Hepatocyte (in vitro differentiated cells): ENCODE data around the gene ATP13A2. TPM values are rescaled to one million over a fixed set of nuclear protein-coding genes. Genes with fewer than 3 reads are reported as not detected.

ENCODE experiments used
- DNase-seq: peaks from one replicate; pipeline ENCODE4 v3.0.0-alpha.2; 2016; ENCODE audit warnings: low spot score
- H2AFZ ChIP-seq: fragments of 200-600 bp; sonication (generic); 2 replicates; pipeline ENCODE4 v1.6.0; 2016; ENCODE audit warnings: antibody characterized with exemption, mild to moderate bottlenecking
- H3K27ac ChIP-seq: fragments of 200-600 bp; sonication (generic); 2 replicates; pipeline ENCODE4 v1.5.1; 2016; ENCODE audit warnings: mild to moderate bottlenecking
- H3K27me3 ChIP-seq: fragments of 200-600 bp; sonication (generic); 2 replicates; pipeline ENCODE4 v1.6.1; 2016
- H3K36me3 ChIP-seq: fragments of 200-600 bp; sonication (generic); replicated peaks from 2 replicates; pipeline ENCODE4 v1.5.1; 2016; ENCODE audit warnings: low read depth; ENCODE audit not compliant: insufficient read depth
- H3K4me1 ChIP-seq: fragments of 200-600 bp; sonication (generic); 2 replicates; pipeline ENCODE4 v1.5.1; 2016; ENCODE audit warnings: mild to moderate bottlenecking, moderate library complexity; ENCODE audit not compliant: insufficient read depth
- H3K4me2 ChIP-seq: fragments of 200-600 bp; sonication (generic); 2 replicates; pipeline ENCODE4 v1.6.0; 2016
- H3K4me3 ChIP-seq: fragments of 200-600 bp; sonication (generic); 2 replicates; pipeline ENCODE4 v1.5.1; 2016; ENCODE audit warnings: mild to moderate bottlenecking
- H3K79me2 ChIP-seq: fragments of 200-600 bp; sonication (generic); 2 replicates; pipeline ENCODE4 v1.6.0; 2017; ENCODE audit warnings: mild to moderate bottlenecking
- H3K9me2 ChIP-seq: fragments of 200-600 bp; sonication (generic); replicated peaks from 2 replicates; pipeline ENCODE4 v1.6.0; 2017; ENCODE audit warnings: mild to moderate bottlenecking; ENCODE audit not compliant: insufficient read depth
- H3K9me3 ChIP-seq: fragments of 200-600 bp; sonication (generic); 2 replicates; pipeline ENCODE4 v1.5.1; 2016; ENCODE audit warnings: low read depth, mild to moderate bottlenecking
- H4K20me1 ChIP-seq: fragments of 200-600 bp; sonication (generic); 2 replicates; pipeline ENCODE4 v1.6.0; 2016; ENCODE audit warnings: mild to moderate bottlenecking; ENCODE audit not compliant: insufficient read depth, poor library complexity, severe bottlenecking
- CTCF ChIP-seq: fragments of 200-600 bp; sonication (generic); IDR thresholded peaks from 2 replicates; pipeline ENCODE4 v1.5.1; 2016; ENCODE audit warnings: antibody characterized with exemption, mild to moderate bottlenecking; ENCODE audit not compliant: poor library complexity
- EZH2 ChIP-seq: fragments of 200-600 bp; sonication (generic); IDR thresholded peaks from 2 replicates; pipeline ENCODE4 v1.6.1; 2016; ENCODE audit warnings: antibody characterized with exemption, mild to moderate bottlenecking, borderline replicate concordance
- EZH2phosphoT487 ChIP-seq: fragments of 200-600 bp; sonication (generic); IDR thresholded peaks from one replicate; pipeline ENCODE4 v1.6.1; 2018; ENCODE audit warnings: antibody characterized with exemption, mild to moderate bottlenecking, low read depth, moderate library complexity; ENCODE audit not compliant: unreplicated experiment, severe bottlenecking
- WGBS: methylation state at CpG from one replicate; pipeline ENCODE4 v1.1.6; 2016; ENCODE audit warnings: low lambda C conversion rate; ENCODE audit errors: missing lambda C conversion rate; 5-methylcytosine and 5-hydroxymethylcytosine counted together
- polyA plus RNA-seq: library from polyadenylated mRNA; unstranded; fragments of >200 nt; fragmentation: Nextera tagmentation; extraction: Ambion mirVana; gene quantifications from 2 replicates; pipeline ENCODE4 v1.2.1, GENCODE V29; 2016
- total RNA-seq: library from RNA; depleted of rRNA; stranded (reverse); fragments of >200 nt; gene quantifications from 2 replicates; pipeline ENCODE4 v1.2.3, GENCODE V29; 2014

Gene ATP13A2
- total and polyA plus RNA-seq, 2 experiments from 2014 or later, result 30.0 to 52.3 TPM

GRCh38 chr1:17031436-17031835 is 19.7 kb upstream of the ATP13A2 start:
- no peak overlapping the region for H2AFZ ChIP-seq
- H3K4me3 ChIP-seq, result no peak overlapping the region
- DNase-seq, result no peak
- H4K20me1 ChIP-seq, result peaks cover 7% of the 10 kb centered on the region
- no peaks in the 10 kb centered on the region for H3K36me3 ChIP-seq
- H3K27me3 ChIP-seq, result no peaks in the 10 kb centered on the region
- no peaks in the 10 kb centered on the region for H3K9me3 ChIP-seq
- TF ChIP-seq EZH2phosphoT487 (no peak), EZH2 (no peak), CTCF (no peak)
- no peak overlapping the region for H3K27ac ChIP-seq
- no peaks in the 10 kb centered on the region for H3K9me2 ChIP-seq
- no peaks in the 10 kb centered on the region for H3K4me1 ChIP-seq
- WGBS, result 75% methylated on average over 4 of the region's 4 CpGs
- no peak overlapping the region for H3K4me2 ChIP-seq
- H3K79me2 ChIP-seq, result peaks cover 14% of the 10 kb centered on the region

- Histone ChIP-seq H3K4me3 (no peak overlapping the region), H3K9me3 (no peaks in the 10 kb centered on the region), H3K4me1 (no peaks in the 10 kb centered on the region), H3K9me2 (no peaks in the 10 kb centered on the region), H4K20me1 (peaks cover 7% of the 10 kb centered on the region), H2AFZ (no peak overlapping the region), H3K4me2 (no peak overlapping the region), H3K79me2 (peaks cover 7% of the 10 kb centered on the region), H3K27me3 (no peaks in the 10 kb centered on the region), H3K36me3 (no peaks in the 10 kb centered on the region), H3K27ac (no peak overlapping the region)
- no peak for DNase-seq
- TF ChIP-seq EZH2, result no peak
- no peak for TF ChIP-seq EZH2phosphoT487
- no peak for TF ChIP-seq CTCF
- 90% methylated on average over 4 of the region's 4 CpGs for WGBS
These were observed 18.5 kb upstream of the ATP13A2 start for GRCh38 chr1:17030206-17030605.

GRCh38 chr1:17028662-17029188 is 17.0 kb upstream of the ATP13A2 start:
- H3K36me3 ChIP-seq, result no peaks in the 10 kb centered on the region
- no peak overlapping the region for H3K27ac ChIP-seq
- no peak for TF ChIP-seq EZH2
- no peak for TF ChIP-seq EZH2phosphoT487
- TF ChIP-seq CTCF, result no peak

GRCh38 chr1:17027900-17028299 is 16.2 kb upstream of the ATP13A2 start:
- Histone ChIP-seq H3K9me3 (no peaks in the 10 kb centered on the region), H3K4me2 (no peak overlapping the region), H4K20me1 (no peaks in the 10 kb centered on the region), H3K9me2 (no peaks in the 10 kb centered on the region), H3K79me2 (no peaks in the 10 kb centered on the region), H3K27ac (no peak overlapping the region), H3K4me1 (no peaks in the 10 kb centered on the region), H3K27me3 (no peaks in the 10 kb centered on the region), H2AFZ (no peak overlapping the region), H3K36me3 (no peaks in the 10 kb centered on the region), H3K4me3 (no peak overlapping the region)
- TF ChIP-seq EZH2 (no peak), CTCF (no peak), EZH2phosphoT487 (no peak)
- no peak for DNase-seq
- 88% methylated on average over 2 of the region's 2 CpGs for WGBS

More at GRCh38 chr1:17028662-17029188, 17.0 kb upstream of the ATP13A2 start:
- H3K27me3 ChIP-seq, result no peaks in the 10 kb centered on the region
- H3K9me3 ChIP-seq, result no peaks in the 10 kb centered on the region
- WGBS, result 93% methylated on average over 5 of the region's 5 CpGs
- no peaks in the 10 kb centered on the region for H3K79me2 ChIP-seq
- no peak overlapping the region for H3K4me3 ChIP-seq
- H3K9me2 ChIP-seq, result no peaks in the 10 kb centered on the region
- DNase-seq, result no peak
- H3K4me2 ChIP-seq, result no peak overlapping the region
- H3K4me1 ChIP-seq, result no peaks in the 10 kb centered on the region
- H4K20me1 ChIP-seq, result no peaks in the 10 kb centered on the region
- H2AFZ ChIP-seq, result no peak overlapping the region
